HG02759 (cell line): Measurements from ENCODE around the gene G6PD.

Experiments
- ATAC-seq: cut with Tn5 transposase; IDR thresholded peaks from one replicate; pipeline ENCODE4 v1.9.1; 2021; ENCODE audit warnings: mild to moderate bottlenecking, moderate library complexity; ENCODE audit not compliant: unreplicated experiment

Gene G6PD

DNA sequence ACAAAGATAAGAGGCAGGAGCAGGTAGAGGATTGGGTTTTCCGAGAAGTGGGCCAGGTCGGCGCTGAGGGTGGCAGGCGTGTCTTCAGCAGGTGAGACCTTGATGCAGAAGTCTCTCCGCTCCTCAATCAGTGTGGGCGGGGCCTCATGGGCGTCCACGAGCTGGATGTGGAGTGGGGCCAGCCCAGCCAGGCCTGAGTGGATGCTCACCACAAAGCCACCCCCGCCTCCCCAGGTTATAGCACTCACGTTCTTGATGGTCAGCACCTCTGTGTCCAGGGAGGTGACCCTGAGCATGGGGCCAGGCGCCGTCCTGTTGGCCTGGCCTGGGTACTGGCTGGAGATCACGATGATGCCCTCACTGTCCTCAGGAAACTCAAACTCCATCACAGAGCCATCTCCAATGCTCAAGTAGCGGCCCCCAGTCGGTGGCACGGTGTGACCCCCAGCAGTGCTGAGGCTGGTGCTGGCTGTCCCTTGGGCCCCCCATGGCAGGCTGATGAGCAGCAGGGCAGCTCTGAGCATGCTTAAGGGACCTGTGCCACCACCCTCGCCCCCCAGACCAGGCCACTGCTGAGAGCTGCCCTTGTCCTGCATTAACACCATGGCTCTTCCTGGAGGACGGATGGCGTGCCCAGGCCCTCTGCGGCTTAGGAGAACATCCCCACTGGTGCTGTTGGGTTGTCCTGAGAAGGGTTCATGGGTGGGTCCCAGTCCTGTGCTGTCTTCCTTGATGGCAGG, 58.1 kb downstream of the G6PD start:
- ATAC-seq = no peak

- ATAC-seq = no peak
Observed at GRCh38 chrX:154487518-154488290, 58.9 kb downstream of the G6PD start.

GRCh38 chrX:154486396-154487207, 60.0 kb downstream of the G6PD start, which contains the start of gene UBL4A:
TSS of gene UBL4A (minus strand) at chrX:154486615. CDS start at chrX:154486584, 31 bp downstream.
- ATAC-seq = peak; percentile 38

DNA sequence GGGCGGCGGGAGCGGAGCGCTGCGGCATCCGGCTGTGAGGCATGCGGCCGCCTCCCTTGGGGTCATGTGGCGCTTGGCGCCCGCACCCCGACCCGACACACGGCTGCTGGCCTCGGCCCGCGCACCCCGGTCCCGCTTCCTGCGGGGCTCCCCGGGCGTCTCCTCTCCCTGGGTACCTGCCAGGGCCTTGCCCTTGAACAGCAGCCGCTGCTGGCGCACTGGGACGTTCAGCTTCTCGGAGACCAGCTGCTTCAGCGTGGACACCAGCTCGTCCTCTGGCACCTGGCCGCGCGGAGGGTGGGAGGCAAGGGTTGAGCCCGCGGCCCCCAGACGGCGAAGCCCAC, 60.6 kb downstream of the G6PD start:
- ATAC-seq = no peak

- no peak for ATAC-seq
Observed at GRCh38 chrX:154485150-154486051, 61.2 kb downstream of the G6PD start.

DNA sequence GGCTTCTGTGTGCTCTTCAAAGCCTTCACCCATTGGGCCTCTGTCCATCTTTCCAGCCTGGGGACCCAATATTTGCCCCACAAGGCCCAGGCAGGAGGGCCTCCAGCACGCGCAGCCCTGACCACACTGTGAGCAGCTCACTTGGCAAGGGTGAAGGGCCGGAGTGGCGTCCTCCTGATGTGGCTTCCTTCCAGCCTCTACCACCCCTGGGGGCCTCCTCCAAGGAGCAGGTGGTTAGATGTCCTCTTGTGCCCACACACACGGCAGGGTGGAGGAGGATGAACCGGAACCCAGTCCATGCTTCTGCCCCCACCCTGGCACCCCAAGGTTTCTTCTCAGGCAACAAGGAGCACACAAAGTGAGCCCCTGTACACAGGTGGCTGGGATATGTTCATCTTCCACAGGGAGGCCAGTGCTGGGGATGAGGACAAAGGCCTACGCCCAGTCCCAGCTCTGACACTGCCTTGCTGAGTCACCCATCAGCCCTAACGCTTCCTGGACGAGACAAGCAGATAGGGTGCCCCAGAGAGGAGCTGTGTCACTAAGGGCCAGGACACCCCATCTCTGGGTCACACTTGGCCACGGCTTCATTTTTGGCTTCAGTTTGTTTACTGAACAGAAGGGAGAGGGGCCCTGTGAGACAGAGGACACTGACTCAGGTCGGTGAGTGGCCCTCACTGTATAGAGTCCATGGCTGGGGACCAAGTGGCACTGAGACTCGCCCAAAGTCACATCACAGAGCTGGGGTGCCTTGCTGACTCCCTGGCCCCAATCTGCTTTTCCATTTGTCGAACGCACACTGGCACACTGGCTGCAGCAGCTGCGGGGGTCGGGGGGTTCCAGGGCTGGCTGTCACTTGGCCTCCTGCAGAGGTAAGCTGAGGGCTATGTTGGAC, 62.1 kb downstream of the G6PD start:
- no peak for ATAC-seq

GRCh38 chrX:154483325-154483724, 63.3 kb downstream of the G6PD start:
- ATAC-seq = no peak

GRCh38 chrX:154482786-154483185, 63.9 kb downstream of the G6PD start:
- no peak for ATAC-seq

DNA sequence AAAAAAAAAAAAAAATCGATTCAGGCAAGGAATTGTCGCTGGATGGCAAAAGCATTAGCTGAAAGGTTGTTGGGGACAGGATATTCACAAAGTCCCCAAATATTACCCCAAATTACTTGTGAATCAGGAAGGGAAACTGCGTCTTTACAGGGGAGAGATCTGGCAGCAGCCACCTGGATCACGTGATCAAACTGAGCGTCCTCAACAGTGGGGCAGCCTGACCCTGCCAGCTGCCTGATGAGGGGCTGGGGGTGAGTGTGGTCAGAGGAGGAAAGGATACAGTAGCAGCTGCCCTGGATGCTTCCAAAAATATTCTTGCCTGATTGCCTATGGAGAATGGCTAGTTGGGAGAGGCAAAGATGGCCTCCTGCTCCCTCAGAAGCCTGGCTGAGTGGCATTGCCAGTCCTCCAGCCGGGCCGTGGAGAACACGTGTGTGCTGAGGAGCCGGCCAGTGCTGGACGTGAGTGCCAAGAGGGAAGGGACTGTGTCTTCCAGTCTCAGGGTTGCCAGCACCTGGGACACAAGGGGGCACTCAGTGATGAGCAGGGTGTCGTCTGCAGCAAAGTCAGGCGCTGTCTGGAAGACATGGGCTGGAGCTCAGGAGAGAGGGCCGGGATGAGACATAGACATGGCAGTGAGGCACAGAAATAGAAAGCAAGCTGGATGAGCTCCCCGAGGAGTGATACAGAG, 64.6 kb downstream of the G6PD start:
- ATAC-seq = no peak
